Mesenchymal stem cell (in vitro differentiated cells and primary cell): ENCODE measurements around the gene RIN3.

Source experiments
- DNase-seq: peaks from one replicate; pipeline ENCODE4 v3.0.0-alpha.2; 2013
- H2AFZ ChIP-seq: one replicate; pipeline ENCODE4 v1.6.1; 2013; ENCODE audit warnings: low read depth, mild to moderate bottlenecking, control low read depth, inconsistent platforms, low read length, moderate library complexity
- H2AK5ac ChIP-seq: 2 replicates; pipeline ENCODE4 v1.6.1; 2013; ENCODE audit warnings: low read length, moderate library complexity, mild to moderate bottlenecking, inconsistent platforms; ENCODE audit not compliant: severe bottlenecking
- H2BK120ac ChIP-seq: one replicate; pipeline ENCODE4 v1.6.1; 2013; ENCODE audit warnings: low read depth, mild to moderate bottlenecking, inconsistent platforms, low read length, moderate library complexity
- H2BK12ac ChIP-seq, 2 experiments: one replicate each; pipeline ENCODE4 v1.6.1; 2013; ENCODE audit warnings: inconsistent platforms in 2 of 2, low read length in 2 of 2, mild to moderate bottlenecking in 2 of 2, moderate library complexity in 2 of 2, control low read depth in 1 of 2
- H2BK15ac ChIP-seq: one replicate; pipeline ENCODE4 v1.6.1; 2013; ENCODE audit warnings: mild to moderate bottlenecking, low read depth, inconsistent platforms; ENCODE audit not compliant: poor library complexity, severe bottlenecking
- H2BK5ac ChIP-seq: 2 replicates; pipeline ENCODE4 v1.6.1; 2013; ENCODE audit warnings: low read depth, mild to moderate bottlenecking, low read length, control low read depth, inconsistent platforms; ENCODE audit not compliant: poor library complexity, severe bottlenecking
- H3K14ac ChIP-seq, 2 experiments: one replicate each; pipeline ENCODE4 v1.6.1; 2013; ENCODE audit warnings: inconsistent platforms in 2 of 2, low read length in 2 of 2, control low read depth in 1 of 2, mild to moderate bottlenecking in 1 of 2, moderate library complexity in 1 of 2
- H3K18ac ChIP-seq, 2 experiments: one replicate each; pipeline ENCODE4 v1.6.1; 2013; ENCODE audit warnings: inconsistent platforms in 2 of 2, low read length in 2 of 2, control low read depth in 1 of 2, low read depth in 1 of 2, mild to moderate bottlenecking in 1 of 2
- H3K23ac ChIP-seq, 2 experiments: one replicate each; pipeline ENCODE4 v1.6.1; 2013; ENCODE audit warnings: inconsistent platforms in 2 of 2, low read length in 2 of 2, mild to moderate bottlenecking in 2 of 2, moderate library complexity in 2 of 2, control low read depth in 1 of 2
- H3K27ac ChIP-seq: 2 replicates; pipeline ENCODE4 v1.5.1; 2013; ENCODE audit warnings: mild to moderate bottlenecking, moderate library complexity, low read length, control low read depth, inconsistent platforms; ENCODE audit not compliant: poor library complexity, severe bottlenecking
- H3K27me3 ChIP-seq, 2 experiments: 2 replicates each; pipeline versions ENCODE4 v1.6.1 to v1.7.0; 2013; ENCODE audit warnings: low read length in 2 of 2, mild to moderate bottlenecking in 2 of 2, moderate library complexity in 2 of 2, control low read depth in 1 of 2, inconsistent platforms in 1 of 2; ENCODE audit not compliant: control insufficient read depth in 1 of 2, insufficient read depth in 1 of 2
- H3K36me3 ChIP-seq, 2 experiments: 2 replicates each; pipeline versions ENCODE4 v1.6.1 to v1.7.0; 2013; ENCODE audit warnings: low read length in 2 of 2, control low read depth in 1 of 2, inconsistent platforms in 1 of 2, low read depth in 1 of 2, mild to moderate bottlenecking in 1 of 2; ENCODE audit not compliant: insufficient read depth in 2 of 2, control insufficient read depth in 1 of 2
- H3K4ac ChIP-seq, 2 experiments: one replicate each; pipeline ENCODE4 v1.6.1; 2013; ENCODE audit warnings: inconsistent platforms in 2 of 2, low read length in 2 of 2, mild to moderate bottlenecking in 2 of 2, moderate library complexity in 2 of 2, control low read depth in 1 of 2, low read depth in 1 of 2
- H3K4me1 ChIP-seq: 2 replicates; pipeline ENCODE4 v1.6.1; 2013; ENCODE audit warnings: low read depth, low read length, control low read depth; ENCODE audit not compliant: control insufficient read depth, insufficient read depth
- H3K4me2 ChIP-seq: 2 replicates; pipeline ENCODE4 v1.6.1; 2013; ENCODE audit warnings: low read length, mild to moderate bottlenecking, inconsistent platforms; ENCODE audit not compliant: poor library complexity, severe bottlenecking
- H3K4me3 ChIP-seq, 2 experiments: 2 replicates each; pipeline versions ENCODE4 v1.5.1 to v1.7.0; 2013; ENCODE audit warnings: low read length in 2 of 2, mild to moderate bottlenecking in 2 of 2, control low read depth in 1 of 2, low read depth in 1 of 2; ENCODE audit not compliant: insufficient read depth in 1 of 2
- H3K79me1 ChIP-seq: replicated peaks from 2 replicates; pipeline ENCODE4 v1.6.1; 2013; ENCODE audit warnings: mild to moderate bottlenecking, control low read depth, low read length, inconsistent platforms; ENCODE audit not compliant: poor library complexity, severe bottlenecking
- H3K9ac ChIP-seq: 2 replicates; pipeline ENCODE4 v1.7.0; 2013; ENCODE audit warnings: mild to moderate bottlenecking, low read length, moderate library complexity
- H3K9me3 ChIP-seq: 2 replicates; pipeline ENCODE4 v1.7.0; 2013; ENCODE audit warnings: mild to moderate bottlenecking, low read length; ENCODE audit not compliant: control insufficient read depth
- H4K8ac ChIP-seq: one replicate; pipeline ENCODE4 v1.6.1; 2013; ENCODE audit warnings: inconsistent platforms, mild to moderate bottlenecking, low read length, moderate library complexity
- H4K91ac ChIP-seq: one replicate; pipeline ENCODE4 v1.6.1; 2013; ENCODE audit warnings: mild to moderate bottlenecking, low read length, inconsistent platforms
- WGBS: methylation state at CpG from one replicate; pipeline ENCODE4 v1.1.7; 2013; ENCODE audit warnings: mixed read lengths; 5-methylcytosine and 5-hydroxymethylcytosine counted together

RIN3 gene

DNA sequence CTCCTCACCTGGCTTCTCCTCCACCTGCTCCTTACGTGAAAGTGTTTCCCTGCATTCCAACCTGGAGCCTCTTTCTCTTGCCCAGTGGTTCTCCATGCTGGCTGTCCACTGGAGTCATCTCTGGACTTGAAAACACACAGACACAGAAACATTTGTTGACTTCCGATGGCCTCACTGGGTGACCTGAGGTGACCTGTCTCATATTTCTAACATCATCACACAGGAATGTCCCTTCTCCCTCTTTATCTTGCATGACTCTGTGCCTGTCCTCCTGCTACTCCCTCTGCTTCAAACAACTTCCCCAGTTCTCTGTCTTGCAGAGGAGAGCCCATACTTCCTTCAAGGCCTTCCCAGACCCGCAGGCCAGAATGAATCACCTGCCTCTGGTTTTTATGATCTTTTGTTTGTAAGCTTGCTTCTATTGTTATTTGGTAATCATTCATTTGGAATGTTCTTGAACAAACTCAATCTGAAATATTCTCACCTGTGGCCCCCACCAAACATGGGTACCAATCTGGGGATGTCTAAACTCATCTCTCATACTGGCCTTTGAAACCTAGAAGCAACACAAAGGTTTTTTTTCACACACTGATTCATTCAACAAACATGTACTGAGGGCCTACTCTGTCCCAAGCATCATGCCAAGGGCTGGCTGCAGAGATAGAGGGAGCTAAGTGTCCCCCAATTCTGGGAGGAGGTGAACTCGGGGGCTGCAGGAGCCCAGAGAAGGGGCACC lies 9.7 kb upstream of the RIN3 start:
- Histone ChIP-seq H3K79me1 (no peaks in the 10 kb centered on the region), H2AK5ac (no peak overlapping the region), H3K4me2 (no peak overlapping the region), H3K27me3 (no peaks in the 10 kb centered on the region), H3K36me3 (no peaks in the 10 kb centered on the region), H3K4me3 (no peak overlapping the region), H4K8ac (peak overlapping the region; percentile 31), H3K9ac (no peak overlapping the region), H3K23ac (no peak overlapping the region), H2BK5ac (no peak overlapping the region), H3K4ac (no peak overlapping the region), H3K9me3 (no peaks in the 10 kb centered on the region), H2BK120ac (no peak overlapping the region), H2BK12ac (no peak overlapping the region), H3K4me1 (peaks cover 12% of the 10 kb centered on the region), H2BK15ac (no peak overlapping the region), H4K91ac (no peak overlapping the region), H3K14ac (no peak overlapping the region), H2AFZ (no peak overlapping the region), H3K27ac (no peak overlapping the region), H3K18ac (no peak overlapping the region)
- 32% methylated on average over 3 of the region's 4 CpGs for WGBS
- peak; percentile 83 for DNase-seq

DNA sequence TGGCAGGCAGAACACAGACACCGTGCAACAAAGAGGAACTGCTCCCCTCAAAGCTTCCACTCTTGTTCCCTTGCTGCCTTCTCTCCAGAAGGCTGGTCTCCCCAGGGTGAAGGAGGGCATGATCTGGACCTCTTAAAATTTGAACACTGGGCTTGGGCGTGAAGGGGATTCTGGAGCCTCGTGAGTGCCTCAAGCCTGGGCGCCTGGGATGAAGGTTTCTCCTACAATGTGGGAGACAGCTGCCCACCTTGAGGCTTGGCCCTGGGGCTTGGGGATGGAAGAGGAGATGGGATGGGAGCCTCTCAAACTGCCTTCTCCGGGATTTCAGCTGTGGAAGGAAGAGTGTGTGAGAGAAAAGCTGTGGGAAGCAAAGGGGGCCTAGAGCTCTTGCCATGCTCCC lies 7.8 kb upstream of the RIN3 start:
- H2BK5ac ChIP-seq = no peak overlapping the region
- peak overlapping the region; percentile 2 for H4K91ac ChIP-seq
- H3K4me3 ChIP-seq = no peak overlapping the region
- H3K4me1 ChIP-seq = peaks cover 13% of the 10 kb centered on the region
- H4K8ac ChIP-seq = no peak overlapping the region
- peak overlapping the region; percentile 60 for H2BK15ac ChIP-seq
- no peak overlapping the region for H2AFZ ChIP-seq
- H3K23ac ChIP-seq = no peak overlapping the region
- no peak overlapping the region for H2AK5ac ChIP-seq
- no peak overlapping the region for H3K9ac ChIP-seq
- no peaks in the 10 kb centered on the region for H3K36me3 ChIP-seq
- WGBS = 96% methylated on average over 5 of the region's 5 CpGs
- H3K27me3 ChIP-seq = no peaks in the 10 kb centered on the region
- no peak overlapping the region for H3K27ac ChIP-seq
- peak overlapping the region in 1 of 2 experiments; percentile 23 for H3K18ac ChIP-seq
- H3K9me3 ChIP-seq = no peaks in the 10 kb centered on the region
- no peak overlapping the region for H3K14ac ChIP-seq
- DNase-seq = no peak
- no peaks in the 10 kb centered on the region for H3K79me1 ChIP-seq
- H2BK12ac ChIP-seq = peak overlapping the region in 1 of 2 experiments; percentile 28
- H2BK120ac ChIP-seq = no peak overlapping the region
- no peak overlapping the region for H3K4ac ChIP-seq
- H3K4me2 ChIP-seq = no peak overlapping the region

DNA sequence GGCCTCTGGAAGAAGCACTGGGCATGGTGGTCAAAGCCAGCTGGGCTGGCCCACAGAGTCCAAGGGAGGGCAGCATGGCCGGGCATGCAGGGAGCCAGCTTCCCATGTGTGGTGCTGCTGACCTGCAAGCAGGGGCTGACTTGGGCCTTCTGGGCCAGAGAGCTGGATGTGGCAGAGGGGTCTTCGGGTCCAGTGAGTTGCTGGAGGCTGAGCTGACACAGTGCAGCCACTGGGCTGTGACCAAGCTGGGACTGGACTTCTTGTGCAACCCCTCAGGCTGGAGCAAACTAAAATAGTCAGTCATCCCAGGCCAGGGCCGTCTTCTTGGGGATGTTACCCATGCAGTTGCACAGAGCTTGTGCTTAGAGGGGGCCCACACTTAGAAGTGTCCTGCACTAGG lies 7.3 kb upstream of the RIN3 start:
- Histone ChIP-seq H3K18ac (peak overlapping the region in 1 of 2 experiments; percentile 23), H2BK120ac (no peak overlapping the region), H2BK15ac (peak overlapping the region; percentile 60), H3K23ac (no peak overlapping the region), H2BK12ac (peak overlapping the region in 1 of 2 experiments; percentile 12), H3K36me3 (no peaks in the 10 kb centered on the region), H3K4me3 (no peak overlapping the region), H3K27me3 (no peaks in the 10 kb centered on the region), H3K14ac (no peak overlapping the region), H3K4ac (no peak overlapping the region), H3K4me2 (no peak overlapping the region), H4K8ac (no peak overlapping the region), H2BK5ac (no peak overlapping the region), H2AK5ac (no peak overlapping the region), H2AFZ (no peak overlapping the region), H4K91ac (peak overlapping the region; percentile 2), H3K4me1 (peaks cover 18% of the 10 kb centered on the region), H3K27ac (no peak overlapping the region), H3K9me3 (no peaks in the 10 kb centered on the region), H3K9ac (no peak overlapping the region), H3K79me1 (no peaks in the 10 kb centered on the region)
- 96% methylated on average over 3 of the region's 3 CpGs for WGBS
- no peak for DNase-seq

- Histone ChIP-seq H4K8ac (no peak overlapping the region), H3K27ac (no peak overlapping the region), H3K36me3 (no peaks in the 10 kb centered on the region), H3K27me3 (no peaks in the 10 kb centered on the region), H3K4me3 (no peak overlapping the region), H4K91ac (no peak overlapping the region), H3K9ac (no peak overlapping the region), H3K14ac (no peak overlapping the region), H3K18ac (no peak overlapping the region), H3K9me3 (no peaks in the 10 kb centered on the region), H3K4me2 (no peak overlapping the region), H2AK5ac (no peak overlapping the region), H3K23ac (peak overlapping the region in 1 of 2 experiments; percentile 41), H3K4ac (no peak overlapping the region), H2BK12ac (no peak overlapping the region), H2BK5ac (no peak overlapping the region), H3K4me1 (peaks cover 15% of the 10 kb centered on the region), H2BK120ac (no peak overlapping the region), H2BK15ac (no peak overlapping the region), H3K79me1 (no peaks in the 10 kb centered on the region), H2AFZ (no peak overlapping the region)
- no peak for DNase-seq
- WGBS = 88% methylated on average over 4 of the region's 4 CpGs
Observed at GRCh38 chr14:92507174-92507768, 6.3 kb upstream of the RIN3 start.
